ENCODE data around the gene ACER3. TPM values are rescaled to one million over a fixed set of nuclear protein-coding genes. Genes with fewer than 3 reads are reported as not detected.

ACER3 gene
- total RNA-seq, 4 donors from 2014 or later: 6.5 to 58.9 (median 27.4) TPM

DNA sequence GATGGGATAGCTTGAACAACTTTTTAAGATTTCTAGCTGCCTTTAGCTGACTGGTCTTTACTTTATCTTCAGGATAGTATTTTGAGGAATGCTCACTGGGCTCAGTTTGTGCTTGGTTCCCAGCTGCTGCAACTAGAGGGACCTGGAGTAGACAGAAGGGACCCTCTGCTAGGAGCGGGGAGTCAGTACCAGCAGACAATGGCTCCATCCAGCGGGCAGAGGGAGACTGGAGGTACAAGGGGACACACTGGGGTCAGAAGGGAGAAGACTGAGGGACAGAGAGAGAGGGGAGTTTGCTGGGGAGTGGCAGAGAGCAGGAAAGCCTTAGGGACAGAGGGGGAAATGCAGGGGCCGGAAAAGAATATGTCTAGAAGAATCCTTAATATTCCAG is 22.0 kb upstream of the ACER3 start:
- intact Hi-C loops (cut with DNase I; ENCODE audit: low total_unique reads): no loop called here
- no peak for DNase-seq
- TF ChIP-seq CTCF (IDR thresholded peaks at IDR 0.05): peak in 2 of 4 experiments; percentile 8 to 18
- no peak for TF ChIP-seq POLR2A (IDR thresholded peaks at IDR 0.05)

DNA sequence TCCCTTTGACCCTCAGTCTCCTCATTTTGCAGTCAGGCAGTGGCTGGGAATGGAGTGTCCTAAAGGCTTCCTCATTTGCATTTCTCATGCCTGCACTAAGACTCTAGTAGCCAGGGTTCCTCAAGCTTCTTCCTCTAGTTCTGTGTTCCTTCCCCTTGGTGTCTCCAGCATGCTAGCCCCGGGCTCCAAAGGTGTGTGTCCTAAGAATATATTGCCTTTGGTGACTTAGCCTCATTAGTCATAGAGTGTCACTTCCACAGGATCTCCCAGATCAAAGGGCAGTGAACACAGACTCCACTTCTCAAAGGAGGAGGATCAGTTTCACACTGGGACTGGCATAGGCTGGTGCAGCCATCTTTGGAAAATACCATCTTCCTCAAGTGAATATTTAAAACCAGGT is 21.4 kb upstream of the ACER3 start:
- Histone ChIP-seq H3K4me1 (no peaks in the 10 kb centered on the region), H3K36me3 (no peaks in the 10 kb centered on the region), H3K27ac (no peak overlapping the region), H3K4me3 (no peak overlapping the region), H3K9me3 (no peaks in the 10 kb centered on the region), H3K27me3 (no peaks in the 10 kb centered on the region)
- no peak for TF ChIP-seq CTCF (IDR thresholded peaks at IDR 0.05)
- TF ChIP-seq POLR2A (IDR thresholded peaks at IDR 0.05): no peak
- DNase-seq: no peak
- intact Hi-C loops (cut with DNase I; ENCODE audit: low total_unique reads): no loop called here

More for the DNA sequence above, 22.0 kb upstream of the ACER3 start:
- no peaks in the 10 kb centered on the region for H3K36me3 ChIP-seq
- H3K27me3 ChIP-seq: no peaks in the 10 kb centered on the region
- H3K4me1 ChIP-seq: no peaks in the 10 kb centered on the region
- H3K27ac ChIP-seq: no peak overlapping the region
- H3K9me3 ChIP-seq: no peaks in the 10 kb centered on the region
- H3K4me3 ChIP-seq: no peak overlapping the region

- no peaks in the 10 kb centered on the region for H3K36me3 ChIP-seq
- H3K27ac ChIP-seq: no peak overlapping the region
- H3K4me3 ChIP-seq: no peak overlapping the region
- H3K4me1 ChIP-seq: no peaks in the 10 kb centered on the region
- H3K9me3 ChIP-seq: no peaks in the 10 kb centered on the region
- H3K27me3 ChIP-seq: no peaks in the 10 kb centered on the region
- TF ChIP-seq POLR2A (IDR thresholded peaks at IDR 0.05) (no peak), CTCF (IDR thresholded peaks at IDR 0.05) (no peak)
- DNase-seq: no peak
- intact Hi-C loops (cut with DNase I; ENCODE audit: low total_unique reads): no loop called here
These were observed 18.7 kb upstream of the ACER3 start for GRCh38 chr11:76841923-76842452.

DNA sequence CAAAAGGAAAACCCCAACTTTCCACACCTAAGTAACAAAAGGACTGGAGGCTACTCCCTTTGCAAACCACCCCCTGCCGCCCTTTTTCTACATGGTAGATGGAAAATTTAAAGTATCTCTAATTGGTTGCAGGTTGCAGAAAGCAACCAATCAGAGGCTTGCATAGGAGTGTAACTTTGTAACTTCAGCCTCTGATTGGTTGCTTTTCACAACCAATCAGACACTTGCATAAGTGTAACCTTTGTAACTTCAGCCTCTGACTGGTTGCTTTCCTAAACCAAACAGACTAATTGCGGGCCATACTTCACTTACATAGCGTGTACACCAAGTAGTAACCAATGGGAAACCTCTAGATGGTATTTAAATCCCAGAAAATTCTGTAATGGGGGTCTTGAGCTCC is 16.8 kb upstream of the ACER3 start:
- Histone ChIP-seq H3K27me3 (no peaks in the 10 kb centered on the region), H3K36me3 (no peaks in the 10 kb centered on the region), H3K4me3 (no peak overlapping the region), H3K27ac (no peak overlapping the region), H3K4me1 (no peaks in the 10 kb centered on the region), H3K9me3 (no peaks in the 10 kb centered on the region)
- intact Hi-C loops (cut with DNase I; ENCODE audit: low total_unique reads): no loop called here
- TF ChIP-seq CTCF (IDR thresholded peaks at IDR 0.05) (no peak), POLR2A (IDR thresholded peaks at IDR 0.05) (no peak)
- no peak for DNase-seq

GRCh38 chr11:76844511-76844910 is 16.2 kb upstream of the ACER3 start:
- no peak overlapping the region for H3K27ac ChIP-seq
- no peak for DNase-seq
- H3K36me3 ChIP-seq: no peaks in the 10 kb centered on the region
- H3K9me3 ChIP-seq: no peaks in the 10 kb centered on the region
- TF ChIP-seq CTCF (IDR thresholded peaks at IDR 0.05): no peak
- TF ChIP-seq POLR2A (IDR thresholded peaks at IDR 0.05): no peak
- H3K27me3 ChIP-seq: no peaks in the 10 kb centered on the region
- H3K4me3 ChIP-seq: no peak overlapping the region
- intact Hi-C loops (cut with DNase I; ENCODE audit: low total_unique reads): no loop called here
- H3K4me1 ChIP-seq: no peaks in the 10 kb centered on the region
